SW 1271 (cell line): ENCODE data around the gene BACE2.

Source experiments
- DNase-seq, 2 experiments: peaks; one replicate each; lab custom pipeline; 2025; lab: John Stamatoyannopoulos, UW

The BACE2 gene

GRCh38 chr21:41167348-41168342, at the start of gene BACE2:
TSS of gene BACE2 (plus strand) at chr21:41168160. CDS start at chr21:41168264, 104 bp downstream.
- peak in 1 of 2 experiments; percentile 53 for DNase-seq

GRCh38 chr21:41119901-41120300, 48.1 kb upstream of the BACE2 start:
- DNase-seq = no peak

- DNase-seq = no peak
Observed at GRCh38 chr21:41120997-41121396, 47.0 kb upstream of the BACE2 start.

- DNase-seq = peak; percentile 22 to 52
Observed at GRCh38 chr21:41121785-41122415, 46.1 kb upstream of the BACE2 start.

- no peak for DNase-seq
Observed at GRCh38 chr21:41124641-41125201, 43.2 kb upstream of the BACE2 start.

- no peak for DNase-seq
Observed at GRCh38 chr21:41128981-41129380, 39.0 kb upstream of the BACE2 start.

GRCh38 chr21:41130883-41131282, 37.1 kb upstream of the BACE2 start:
- DNase-seq = no peak

- peak in 1 of 2 experiments; percentile 38 for DNase-seq
Observed at GRCh38 chr21:41133874-41134522, 34.0 kb upstream of the BACE2 start.

- no peak for DNase-seq
Observed at GRCh38 chr21:41135746-41136145, 32.2 kb upstream of the BACE2 start.

GRCh38 chr21:41136286-41136685, 31.7 kb upstream of the BACE2 start:
- no peak for DNase-seq

GRCh38 chr21:41137401-41137800, 30.6 kb upstream of the BACE2 start:
- no peak for DNase-seq

GRCh38 chr21:41137889-41138288, 30.1 kb upstream of the BACE2 start:
- DNase-seq = no peak

- DNase-seq = no peak
Observed at GRCh38 chr21:41138711-41139110, 29.2 kb upstream of the BACE2 start.

- DNase-seq = no peak
Observed at GRCh38 chr21:41139275-41139674, 28.7 kb upstream of the BACE2 start.

GRCh38 chr21:41139951-41140350, 28.0 kb upstream of the BACE2 start:
- no peak for DNase-seq

GRCh38 chr21:41141031-41141457, 26.9 kb upstream of the BACE2 start:
- DNase-seq = peak in 1 of 2 experiments; percentile 28

GRCh38 chr21:41142051-41142795, 25.7 kb upstream of the BACE2 start:
- DNase-seq = no peak

- no peak for DNase-seq
Observed at GRCh38 chr21:41143596-41144325, 24.2 kb upstream of the BACE2 start.

- DNase-seq = no peak
Observed at GRCh38 chr21:41147096-41147978, 20.6 kb upstream of the BACE2 start.

- no peak for DNase-seq
Observed at GRCh38 chr21:41147979-41148355, 20.0 kb upstream of the BACE2 start.
